ENCODE measurements around the gene MAP1LC3B.
"Not testable (repeated sequence)": the region's sequence is repeated elsewhere in the genome, so short reads cannot be mapped to it uniquely, and the experiment has no call there.

The MAP1LC3B gene

DNA sequence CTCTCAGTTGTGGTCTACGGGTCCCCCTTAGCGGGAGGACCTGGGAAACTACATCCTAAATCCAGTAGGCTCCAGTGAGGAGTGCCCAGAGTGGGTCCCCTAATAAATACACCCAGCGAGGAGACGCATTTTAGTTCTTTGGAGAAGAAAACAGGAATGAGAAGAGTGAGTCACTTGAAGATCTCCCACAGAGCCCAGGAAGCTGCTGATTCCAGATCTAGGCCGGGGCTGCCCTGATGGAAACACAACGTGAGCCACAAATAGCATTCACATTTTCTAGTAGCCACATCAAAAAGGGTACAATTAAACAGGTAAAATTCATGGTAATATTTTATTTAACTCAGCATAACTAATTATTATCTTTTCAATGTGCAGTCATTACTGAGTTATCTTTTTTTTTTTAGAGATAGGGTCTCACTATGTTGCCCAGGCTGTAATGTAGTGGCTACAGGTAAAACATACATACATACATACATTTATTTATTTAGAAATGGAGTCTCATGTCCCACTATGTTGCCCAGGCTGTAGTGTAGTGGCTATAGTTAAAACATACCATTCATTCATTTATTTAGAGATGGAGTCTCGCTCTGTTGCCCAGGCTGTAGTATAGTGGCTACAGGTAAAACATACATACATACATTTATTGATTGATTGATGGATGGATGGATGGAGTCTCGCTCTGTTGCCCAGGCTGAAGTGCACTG lies 30.1 kb upstream of the MAP1LC3B start:
- no peak for DNase-seq

DNA sequence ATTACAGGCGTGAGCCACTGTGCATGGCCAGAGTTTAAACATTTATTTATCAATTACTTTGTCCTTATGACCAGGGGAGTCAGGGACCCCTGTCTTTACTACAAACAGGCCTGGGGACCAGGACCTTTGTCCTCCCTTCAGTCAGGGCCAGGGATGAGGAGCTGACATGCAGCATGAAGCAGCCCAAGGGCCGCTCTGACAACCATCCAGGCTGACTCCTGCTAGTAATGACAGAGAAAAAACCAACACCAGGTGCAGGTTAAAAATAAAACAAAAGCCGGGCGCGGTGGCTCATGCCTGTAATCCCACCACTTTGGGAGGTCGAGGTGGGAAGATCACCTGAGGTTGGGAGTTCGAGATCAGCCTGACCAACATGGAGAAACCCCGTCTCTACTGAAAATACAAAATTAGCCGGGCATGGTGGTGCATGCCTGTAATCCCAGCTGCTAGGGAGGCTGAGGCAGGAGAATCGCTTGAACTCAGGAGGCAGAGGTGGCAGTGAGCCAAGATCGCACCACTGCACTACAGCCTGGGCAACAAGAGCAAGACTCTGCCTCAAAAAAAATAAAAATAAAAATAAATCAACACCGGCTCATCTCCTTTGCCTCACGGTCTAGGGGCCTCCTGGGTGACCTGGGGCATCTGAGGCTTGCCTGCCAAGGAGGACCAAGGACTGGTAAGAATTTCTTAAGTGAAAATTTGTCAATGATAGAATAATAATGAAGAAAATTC lies 29.1 kb upstream of the MAP1LC3B start:
- DNase-seq, result not testable (repeated sequence)

DNA sequence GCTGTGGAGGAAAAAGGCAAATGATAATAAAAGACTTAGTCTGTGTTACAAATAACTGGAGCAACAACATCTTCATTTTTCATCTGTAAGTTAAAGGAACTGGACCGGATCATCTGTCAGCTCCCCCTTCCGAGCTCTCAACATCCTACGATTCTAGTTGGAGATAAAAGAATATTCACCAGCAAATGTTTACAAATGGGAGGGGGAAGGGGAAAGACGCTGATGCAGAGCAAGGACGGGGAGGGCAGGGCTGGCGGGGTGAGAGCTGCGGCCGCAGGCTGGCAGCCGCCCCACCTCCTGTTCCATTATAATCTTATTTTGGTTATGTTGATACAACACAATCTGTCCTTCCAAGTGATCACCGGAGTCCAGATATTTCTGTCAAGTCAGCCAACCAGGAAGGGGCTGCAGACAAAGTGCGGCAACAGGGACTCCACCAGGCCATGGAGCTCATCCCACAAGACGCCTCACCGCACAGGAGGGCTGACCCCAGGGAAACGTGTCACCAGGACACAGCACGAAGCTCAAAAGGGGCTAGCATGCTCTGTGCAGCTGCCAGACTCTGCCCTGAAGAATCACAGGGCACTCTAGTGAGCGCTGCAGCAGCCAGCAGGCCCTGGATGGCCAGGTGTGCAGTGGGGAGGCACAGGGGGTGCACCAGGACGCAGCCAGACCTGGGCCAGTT lies 28.2 kb upstream of the MAP1LC3B start:
- DNase-seq, result no peak

DNA sequence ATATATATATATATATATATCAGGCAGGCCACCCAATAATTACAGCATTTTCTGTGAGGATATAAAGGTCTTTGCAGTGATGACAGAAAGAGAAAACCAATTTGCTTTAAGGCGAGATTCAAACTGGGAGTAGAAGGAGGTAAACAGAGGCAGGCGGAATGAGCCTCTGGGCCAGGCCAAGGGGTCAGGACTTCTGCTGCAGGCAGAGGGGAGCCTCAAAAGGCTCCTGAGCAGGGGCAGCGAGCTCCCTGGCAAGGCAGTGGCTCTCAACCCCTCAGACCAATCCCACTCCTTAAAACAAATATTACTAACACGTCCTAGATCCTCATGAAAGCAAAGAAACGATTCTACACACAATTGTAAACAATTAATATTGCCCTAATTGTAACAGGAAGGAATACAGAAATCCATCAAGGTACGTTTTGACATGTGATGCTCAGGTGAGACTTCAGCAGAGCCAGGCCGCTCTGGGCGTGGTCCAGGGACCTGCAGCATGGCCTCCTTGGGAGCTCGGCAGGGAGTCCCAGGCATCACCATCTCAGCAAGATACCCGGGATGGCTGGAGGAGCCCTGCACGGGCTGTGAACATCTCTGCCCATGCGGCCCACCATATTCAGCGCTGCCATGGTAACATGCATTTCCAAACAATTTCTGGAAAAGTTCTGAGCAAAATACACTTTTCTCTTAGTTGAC lies 27.0 kb upstream of the MAP1LC3B start:
- no peak for DNase-seq

DNA sequence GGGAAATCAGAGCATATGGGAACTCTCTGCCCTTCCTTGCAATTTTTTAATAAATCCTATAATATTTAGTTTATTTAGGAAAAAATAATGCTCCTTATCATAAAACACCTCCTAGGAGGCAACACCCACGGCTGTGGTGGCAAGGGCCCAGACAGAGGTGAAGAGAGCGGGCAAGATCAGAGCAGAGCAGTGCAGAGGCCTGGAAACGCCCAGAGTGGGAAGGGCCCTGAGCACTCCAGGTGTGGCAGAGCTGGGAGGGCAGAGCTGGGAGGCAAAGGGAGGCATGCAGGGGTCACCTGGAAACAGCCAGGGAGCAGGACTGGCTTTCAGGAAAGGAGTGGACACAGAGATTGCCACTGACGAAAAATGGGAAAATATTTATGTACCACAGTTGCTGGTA lies 25.8 kb upstream of the MAP1LC3B start:
- no peak for DNase-seq

DNA sequence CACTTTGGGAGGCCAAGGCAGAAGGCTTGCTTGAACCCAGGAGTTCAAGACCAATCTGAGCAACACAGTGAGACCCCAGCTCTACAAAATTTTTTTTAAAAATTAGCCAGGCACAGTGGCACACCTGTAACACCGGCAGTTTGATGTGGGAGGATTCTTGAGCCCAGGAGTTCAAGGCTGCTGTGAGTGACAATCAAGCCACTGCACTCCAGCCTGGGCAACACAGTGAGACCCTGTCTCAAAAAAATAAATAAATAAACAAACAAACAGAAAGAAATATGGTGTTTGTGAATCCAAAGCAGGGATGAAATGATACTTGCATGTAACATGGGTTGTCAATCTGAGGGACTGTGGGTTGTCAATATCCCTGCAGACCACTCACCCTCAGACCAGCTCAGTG lies 25.2 kb upstream of the MAP1LC3B start:
- DNase-seq, result no peak

DNA sequence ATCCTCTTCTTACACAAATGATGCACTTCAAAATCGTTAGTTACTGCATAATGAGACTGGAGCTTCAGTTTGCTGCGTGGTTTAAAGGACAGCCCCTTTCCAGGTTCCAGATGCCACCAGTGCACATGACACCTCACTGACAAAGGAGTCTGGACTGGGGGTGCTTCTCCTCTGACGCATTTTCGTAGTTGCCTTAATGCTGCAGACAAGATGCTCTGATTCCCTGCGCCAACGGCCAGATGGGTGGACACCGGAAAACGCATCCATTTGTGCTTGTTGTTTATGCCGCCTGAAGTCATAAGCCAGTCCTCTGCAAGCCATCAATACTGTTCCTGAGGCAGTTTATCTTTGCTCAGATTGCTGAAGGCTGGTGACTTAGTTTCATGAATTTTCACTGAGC lies 24.6 kb upstream of the MAP1LC3B start:
- peak; percentile 33 for DNase-seq

DNA sequence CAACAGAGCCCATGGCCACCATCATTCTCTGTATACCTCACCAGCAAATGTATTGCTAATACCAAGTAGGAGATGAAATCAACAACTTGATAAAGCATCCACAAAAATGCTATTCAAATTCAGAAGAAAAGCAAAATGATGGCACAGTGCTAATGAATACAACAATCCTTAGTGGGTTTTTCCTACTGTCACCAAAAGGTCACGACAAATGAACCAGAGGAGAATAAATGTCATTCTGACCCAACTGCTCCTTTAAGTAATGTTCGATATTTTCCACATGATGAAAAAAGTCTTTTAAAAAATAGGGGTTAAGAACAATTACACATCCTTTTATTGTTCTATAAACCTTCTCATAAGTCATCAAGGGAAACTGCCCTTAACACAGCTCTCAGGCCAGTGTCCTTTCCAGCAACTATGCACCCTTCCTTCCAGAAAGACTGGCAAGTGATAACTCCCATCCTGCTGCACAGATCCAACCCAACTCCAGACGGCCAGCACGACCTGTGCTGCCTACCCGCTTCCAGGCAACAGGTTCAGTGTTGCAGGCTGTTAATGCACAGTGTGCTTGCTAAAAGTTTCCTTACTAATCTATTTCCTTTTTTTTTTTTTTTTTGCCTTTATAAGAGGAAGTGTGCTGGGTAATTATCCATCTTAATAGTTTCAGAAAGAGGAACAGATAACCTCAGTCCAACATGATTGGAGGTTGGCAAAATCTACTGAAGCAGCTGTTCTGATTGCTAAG lies 23.9 kb upstream of the MAP1LC3B start:
- no peak for DNase-seq

DNA sequence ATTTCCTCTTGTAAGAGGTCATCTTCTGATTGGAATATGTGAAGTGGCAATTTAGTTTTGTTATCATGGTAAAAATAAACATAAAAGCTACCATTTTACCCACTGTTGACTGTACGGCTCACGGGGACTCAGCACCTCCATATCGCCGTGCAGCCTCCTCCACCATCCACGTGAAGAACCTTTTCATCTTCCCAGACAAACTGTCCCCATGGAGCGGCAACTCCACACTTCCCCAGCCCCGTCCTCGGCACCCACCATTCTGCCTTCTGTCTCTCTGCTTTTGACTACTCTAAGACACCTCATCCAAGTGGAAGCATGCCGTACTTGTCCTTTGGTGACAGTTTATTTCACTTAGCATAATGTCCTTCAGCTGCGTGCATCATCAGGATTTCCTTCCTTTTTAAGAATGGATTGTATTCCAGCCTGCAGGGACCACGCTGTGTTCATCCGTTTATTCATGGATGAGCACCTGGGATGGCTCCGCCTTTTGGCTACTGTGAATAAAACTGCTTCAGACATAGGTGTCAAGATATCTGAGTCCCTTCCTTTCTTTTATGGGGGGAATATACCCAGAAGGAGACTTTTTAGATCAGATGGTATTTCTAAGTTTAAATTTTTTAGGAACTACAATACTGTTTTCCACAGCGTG lies 22.9 kb upstream of the MAP1LC3B start:
- DNase-seq, result no peak

DNA sequence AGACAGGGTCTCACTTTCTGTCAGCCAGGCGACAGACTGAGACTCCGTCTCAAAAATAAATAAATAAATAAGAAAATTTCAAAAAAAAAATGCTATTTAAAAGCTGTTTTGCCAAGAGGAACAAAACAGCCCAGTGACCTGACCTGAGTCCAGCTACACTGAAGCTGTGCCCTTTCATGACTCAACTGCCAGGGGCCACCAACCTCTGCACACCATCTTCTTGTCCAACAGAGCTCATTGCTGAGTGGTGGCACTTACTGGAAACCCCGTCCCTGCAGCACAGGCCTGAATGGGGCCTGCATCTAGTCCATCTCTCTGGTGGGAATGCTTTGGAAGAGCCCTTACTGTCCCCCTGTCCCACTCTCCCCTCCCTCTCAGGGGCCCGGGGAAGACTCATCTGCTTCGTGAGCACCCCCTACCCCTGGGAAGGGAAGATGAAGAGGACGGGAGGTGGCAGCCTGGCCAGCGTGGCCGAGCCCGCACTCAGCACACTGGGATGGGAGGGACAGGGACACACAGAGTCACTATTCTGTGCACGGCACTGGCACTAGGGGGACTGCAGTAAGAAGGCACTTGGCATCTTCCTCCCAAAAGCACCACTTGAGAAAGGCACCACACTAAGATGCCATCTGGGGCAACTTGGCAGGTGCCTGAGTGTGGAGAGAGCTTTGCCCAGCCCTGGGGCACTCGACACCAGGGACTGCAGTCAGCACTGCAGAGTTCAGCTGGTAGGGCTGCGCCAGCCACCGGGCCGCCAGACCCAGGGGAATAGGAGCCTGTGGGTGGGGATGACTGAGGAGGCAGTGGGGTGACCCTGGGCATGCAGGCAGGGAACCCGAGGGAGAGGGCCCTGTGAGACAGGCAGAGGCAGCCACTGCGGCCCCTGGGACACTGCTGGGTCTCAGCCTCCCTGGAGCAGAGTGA lies 22.1 kb upstream of the MAP1LC3B start:
- DNase-seq, result no peak

DNA sequence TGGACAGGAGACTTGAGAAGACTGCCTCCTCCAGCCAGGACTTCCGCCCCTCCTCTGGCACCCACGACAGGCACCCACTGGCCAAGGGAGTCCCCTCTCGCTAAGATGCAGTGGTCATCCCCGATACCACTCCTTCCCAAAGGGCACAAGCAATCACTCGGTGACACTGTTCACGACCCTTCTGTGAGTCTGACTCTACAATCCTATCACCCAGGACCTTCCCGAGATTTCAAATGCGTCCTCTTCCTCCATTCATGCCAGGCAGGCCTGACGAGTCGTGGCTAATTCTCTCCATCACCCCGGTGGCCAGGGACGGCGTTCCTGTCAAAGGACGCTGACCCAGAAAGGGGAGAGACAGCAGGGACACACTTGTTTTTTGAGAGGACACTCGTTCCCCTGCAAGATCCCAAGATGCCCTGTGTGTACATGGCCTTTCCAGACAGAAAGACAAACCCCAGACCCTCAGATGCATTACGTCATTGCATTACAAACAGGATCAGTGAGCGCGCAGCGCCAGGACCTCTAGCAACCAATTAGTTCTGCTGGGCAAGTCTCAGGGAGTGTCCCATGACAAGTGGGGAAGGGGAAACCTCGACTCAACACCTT lies 20.8 kb upstream of the MAP1LC3B start:
- DNase-seq, result no peak

DNA sequence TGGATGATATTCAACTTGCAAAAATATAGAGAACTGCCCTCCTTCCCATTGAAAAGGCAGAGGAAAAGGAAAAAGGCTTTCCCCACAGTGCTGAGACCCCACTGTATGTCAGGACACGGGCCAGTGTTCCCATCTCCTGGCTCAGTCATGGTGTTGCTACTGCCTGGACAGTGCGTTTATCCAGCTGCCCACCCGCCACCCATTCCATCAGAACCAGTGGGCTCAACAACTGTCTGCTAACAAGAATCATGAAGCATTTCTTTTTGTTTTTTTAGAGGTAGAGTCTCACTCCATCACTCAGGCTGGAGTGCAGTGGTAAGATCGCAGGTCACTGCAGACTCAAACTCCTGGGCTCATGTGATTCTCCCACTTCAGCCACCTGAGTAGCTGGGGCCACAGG lies 19.8 kb upstream of the MAP1LC3B start:
- DNase-seq, result no peak

DNA sequence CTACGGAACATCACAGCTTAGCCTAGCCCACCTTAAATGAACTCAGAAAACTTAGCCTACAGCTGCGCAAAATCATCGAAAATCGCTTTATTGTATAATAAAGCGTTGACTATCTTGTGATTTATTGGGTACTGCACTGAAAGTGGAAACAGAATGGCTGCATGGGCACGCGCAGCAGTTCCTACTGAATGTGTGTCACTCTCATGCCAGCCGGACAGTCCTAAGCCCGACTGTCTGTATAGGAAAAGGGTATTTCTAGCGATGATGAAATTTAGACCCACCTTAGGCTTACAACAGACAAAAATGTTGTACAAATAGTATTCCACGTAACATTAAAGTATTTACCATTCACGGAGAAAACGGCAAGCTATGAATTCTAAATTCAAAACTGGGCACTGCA lies 17.8 kb upstream of the MAP1LC3B start:
- no peak for DNase-seq

DNA sequence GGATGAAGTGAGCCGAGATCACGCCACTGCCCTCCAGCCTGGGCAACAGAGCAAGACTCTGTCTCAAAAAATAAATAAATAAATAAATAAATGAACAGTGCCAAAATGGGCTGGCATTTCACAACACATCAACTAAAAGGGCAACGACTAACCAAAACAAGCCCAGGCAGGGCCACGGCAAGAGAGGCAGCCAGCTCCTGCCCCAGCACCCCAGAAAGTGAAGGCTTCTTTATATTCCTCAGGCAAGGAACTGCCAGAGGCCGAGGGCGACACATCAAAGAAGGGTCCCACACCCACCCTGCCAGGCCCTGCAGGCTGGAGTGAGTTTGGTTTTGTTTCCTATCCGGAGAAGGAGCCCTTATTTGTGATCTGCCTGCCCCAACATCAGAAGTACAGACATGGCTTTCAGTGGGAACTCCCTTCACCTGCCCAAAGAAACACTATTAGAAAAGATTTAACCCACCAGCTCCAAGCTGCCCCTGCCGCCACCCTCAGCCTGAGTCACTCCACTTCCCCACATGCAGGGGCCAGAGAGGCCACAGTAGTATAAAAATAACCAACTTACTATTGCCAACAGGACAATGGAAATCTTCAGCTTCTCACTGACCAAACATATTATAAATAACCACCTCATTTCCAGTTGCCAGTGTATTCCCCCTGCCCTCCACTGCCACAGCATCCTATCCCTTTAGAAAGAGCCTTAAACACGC lies 16.6 kb upstream of the MAP1LC3B start:
- DNase-seq, result no peak

DNA sequence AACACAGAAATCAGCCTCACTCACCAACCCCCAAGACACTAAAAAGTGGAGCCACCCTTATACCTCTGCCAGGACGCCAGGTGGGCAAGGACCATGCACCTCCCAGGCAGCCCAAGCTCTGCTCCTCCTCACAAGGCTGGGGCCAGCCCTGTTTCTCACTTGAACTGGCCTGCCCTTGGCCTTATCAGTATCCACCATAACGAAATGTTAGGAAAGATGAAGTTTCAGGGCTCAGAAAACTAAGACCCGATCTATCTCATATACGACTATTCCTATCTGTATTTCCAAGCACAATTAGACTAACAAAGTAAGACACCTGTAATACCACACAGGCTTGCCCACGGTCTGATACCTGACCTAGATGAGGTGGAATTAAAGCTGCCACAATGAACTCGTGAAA lies 15.5 kb upstream of the MAP1LC3B start:
- DNase-seq, result no peak

DNA sequence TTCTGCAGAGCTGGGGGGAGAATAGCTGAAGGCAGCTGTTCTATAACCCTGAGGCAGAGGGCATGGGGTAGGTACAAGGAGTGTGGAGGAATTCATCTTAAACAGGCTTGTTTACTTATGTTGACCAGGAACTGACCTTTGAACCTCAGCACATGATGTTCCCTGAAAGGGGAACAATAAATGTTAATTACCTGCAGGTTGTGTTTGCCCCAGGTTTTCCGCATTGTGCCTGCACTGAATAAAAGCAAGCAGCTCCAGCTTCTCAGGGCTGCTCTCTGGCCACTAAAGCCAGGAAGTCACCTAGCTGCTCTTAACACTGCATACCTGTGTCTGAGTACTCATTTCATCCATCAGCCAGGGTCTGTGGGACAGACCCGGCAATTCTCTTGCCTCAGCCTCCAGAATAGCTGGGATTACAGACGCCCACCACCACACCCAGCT lies 12.8 kb upstream of the MAP1LC3B start:
- DNase-seq, result not testable (repeated sequence)

DNA sequence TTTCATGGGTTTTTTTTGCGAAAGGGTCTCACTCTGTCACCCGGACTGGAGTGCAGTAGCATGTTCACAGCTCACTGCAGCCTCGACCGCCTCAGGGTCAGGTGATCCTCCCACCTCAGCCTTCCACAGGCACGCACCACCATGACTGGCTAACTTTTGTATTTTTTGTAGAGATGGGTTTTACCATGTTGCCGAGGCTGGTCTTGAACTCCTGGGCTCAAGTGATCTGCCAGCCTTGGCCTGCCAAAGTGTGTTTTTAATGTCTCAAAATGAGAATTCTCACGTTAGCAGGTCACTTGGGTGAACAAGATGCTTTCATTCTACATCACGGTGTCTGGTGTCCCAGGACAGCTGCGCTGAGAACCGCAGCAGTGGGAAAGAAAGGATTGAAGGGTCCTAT lies 11.7 kb upstream of the MAP1LC3B start:
- DNase-seq, result no peak

DNA sequence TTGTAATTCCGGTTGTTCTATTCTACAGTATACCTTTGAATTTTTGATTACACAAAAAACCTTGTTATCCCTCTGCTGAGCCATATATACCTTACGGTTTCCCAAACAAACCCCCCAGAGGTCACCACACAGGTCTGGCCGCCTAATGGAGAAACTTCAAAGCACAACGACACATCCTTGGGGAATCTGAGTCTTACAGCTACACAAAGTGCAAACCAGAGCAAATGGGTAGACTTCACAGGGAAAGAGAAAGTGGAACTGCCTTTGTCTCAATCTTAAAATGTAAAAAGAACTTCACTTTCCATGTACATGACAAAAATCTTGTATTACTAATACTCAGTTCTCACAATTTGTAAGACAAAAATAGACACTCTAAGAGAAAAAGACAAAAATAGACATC lies 11.3 kb upstream of the MAP1LC3B start:
- DNase-seq, result no peak

DNA sequence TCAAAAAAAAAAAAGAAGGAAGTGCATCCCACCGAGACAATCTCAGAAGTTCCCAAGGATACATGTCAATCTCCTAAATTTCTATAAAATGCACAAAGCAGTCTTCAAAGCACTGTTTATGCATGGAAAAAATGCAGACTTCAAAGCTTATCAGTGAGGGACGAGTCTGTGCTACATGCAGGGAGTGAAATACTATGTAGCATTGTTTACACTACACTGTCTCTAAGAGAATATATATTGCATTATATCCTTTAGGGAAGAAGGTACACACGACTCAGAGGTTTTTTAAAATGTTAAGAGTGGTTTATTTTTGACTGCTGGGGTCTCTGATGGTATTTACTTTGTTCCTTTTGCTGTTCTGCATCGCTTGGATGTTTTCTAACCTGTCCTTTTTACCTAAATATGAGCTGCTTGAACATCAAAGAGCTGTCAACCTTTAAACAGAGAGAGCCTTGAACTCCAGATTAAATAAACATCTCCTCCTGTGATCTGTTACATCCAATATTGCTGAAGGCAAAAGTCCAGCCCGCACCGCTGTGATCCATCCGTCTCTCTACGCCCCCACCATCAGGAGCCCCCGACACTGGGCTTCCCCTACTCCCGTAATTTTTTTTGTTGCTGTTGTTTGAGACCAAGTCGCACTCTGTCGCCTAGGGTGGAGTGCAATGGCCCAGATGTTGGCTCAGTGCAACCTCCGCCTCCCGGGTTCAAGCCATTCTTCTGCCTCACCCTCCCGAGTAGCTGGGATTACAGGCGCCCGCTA lies 9.9 kb upstream of the MAP1LC3B start:
- DNase-seq, result no peak

Data from NCI-H1436 treated with DMSO at 0.1 percent for 48 hours (cell line).